Hepatocyte (in vitro differentiated cells): Measurements from ENCODE around the gene WRNIP1.

Experiments used
- CTCF ChIP-seq: fragments of 200-600 bp; sonication (generic); IDR thresholded peaks from 2 replicates; pipeline ENCODE4 v1.5.1; 2016; ENCODE audit warnings: antibody characterized with exemption, mild to moderate bottlenecking; ENCODE audit not compliant: poor library complexity
- EZH2 ChIP-seq: fragments of 200-600 bp; sonication (generic); IDR thresholded peaks from 2 replicates; pipeline ENCODE4 v1.6.1; 2016; ENCODE audit warnings: antibody characterized with exemption, mild to moderate bottlenecking, borderline replicate concordance

GRCh38 chr6:2770171-2770570, 5.0 kb downstream of the WRNIP1 start:
- TF ChIP-seq CTCF = no peak
- no peak for TF ChIP-seq EZH2
